ENCODE results near the gene CD46.

CD46 gene

GRCh38 chr1:207831517-207832327, 79.9 kb downstream of the CD46 start:
- no peak for DNase-seq

DNA sequence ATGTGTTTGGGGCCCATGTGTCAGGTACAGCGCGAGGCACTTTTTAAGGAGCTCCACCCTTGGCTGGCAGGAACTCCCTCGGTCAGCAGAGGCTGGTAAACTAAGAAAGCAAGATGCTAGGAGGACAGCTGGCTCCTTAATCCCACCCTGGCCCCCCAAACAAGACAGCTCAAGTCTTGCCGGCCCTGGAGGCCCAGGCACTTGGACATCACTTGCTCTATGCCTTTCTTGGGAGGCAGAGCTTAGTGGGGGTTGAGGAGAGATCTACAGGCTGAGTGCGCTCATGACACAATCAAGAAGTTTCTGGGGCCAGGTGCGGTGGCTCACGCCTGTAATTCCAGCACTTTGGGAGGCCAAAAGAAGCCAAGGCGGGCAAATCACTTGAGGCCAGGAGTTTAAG, 80.9 kb downstream of the CD46 start:
- DNase-seq: no peak

- DNase-seq: no peak
Measured at GRCh38 chr1:207833381-207833780, 81.5 kb downstream of the CD46 start.

GRCh38 chr1:207833956-207834660, 82.3 kb downstream of the CD46 start:
- no peak for DNase-seq

DNA sequence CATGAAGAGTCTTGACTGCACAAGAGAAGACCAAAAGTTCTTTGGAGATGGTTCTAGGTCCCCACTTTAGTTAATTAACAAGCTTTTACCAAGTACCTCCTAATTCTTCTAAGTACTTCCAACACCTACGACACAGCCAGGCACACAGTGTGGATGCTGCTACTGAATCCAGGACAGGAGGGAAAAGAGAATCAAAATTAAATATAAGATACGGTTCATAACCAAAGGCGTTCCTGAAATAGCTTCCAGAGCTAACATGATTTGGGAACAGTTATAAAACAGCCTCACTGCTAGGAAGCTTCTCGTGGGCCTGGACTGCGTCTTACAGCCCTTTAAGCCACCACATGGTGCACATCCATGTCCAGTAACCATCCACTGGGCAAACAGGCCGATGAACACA, 84.1 kb downstream of the CD46 start:
- DNase-seq: no peak

- DNase-seq: no peak
Measured at GRCh38 chr1:207836591-207837347, 84.9 kb downstream of the CD46 start.

- DNase-seq: no peak
Measured at GRCh38 chr1:207837673-207838072, 85.8 kb downstream of the CD46 start.

DNA sequence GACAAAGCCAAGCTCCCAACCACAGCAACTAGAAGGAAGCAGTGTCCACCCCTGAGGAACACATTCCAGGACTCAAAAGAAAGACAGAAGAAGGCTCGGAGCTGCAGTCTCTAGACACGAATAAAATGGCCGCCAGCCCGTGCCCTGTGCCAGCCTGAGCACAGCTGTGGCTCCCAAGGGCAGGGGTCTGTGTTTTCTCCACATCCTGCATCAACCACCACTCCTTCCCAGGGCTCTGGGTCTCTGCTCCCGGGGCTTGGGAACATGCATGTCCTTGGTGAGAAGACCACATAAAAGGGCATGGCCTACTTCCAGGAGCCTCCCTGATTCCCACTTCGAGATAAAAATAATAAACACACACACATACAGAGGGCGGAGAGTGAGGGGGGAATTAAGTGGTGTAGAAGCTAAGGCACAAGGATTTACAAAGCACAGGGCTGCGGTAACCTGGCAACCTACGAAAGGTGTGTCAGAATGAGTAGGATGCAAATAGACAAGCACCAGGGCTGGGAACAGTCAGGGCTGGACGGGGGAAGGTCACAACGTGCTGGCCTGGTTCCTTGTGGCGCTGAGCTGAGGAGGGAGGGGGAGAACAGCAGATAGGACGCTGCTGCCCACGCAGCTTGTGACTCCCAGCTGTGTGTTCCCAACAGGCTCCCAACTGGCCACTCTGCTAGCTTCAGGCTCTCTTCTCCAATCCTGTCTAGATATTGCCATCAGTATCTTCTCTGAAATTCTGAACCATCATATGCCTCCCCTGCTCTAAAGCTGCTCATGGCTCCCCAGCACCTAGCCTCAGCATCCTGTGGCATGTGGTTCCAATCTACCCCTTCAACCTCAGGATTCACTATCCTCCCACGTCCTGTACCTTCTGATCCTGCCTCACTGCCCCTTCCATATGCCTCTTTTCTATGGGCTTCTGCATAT, 86.6 kb downstream of the CD46 start:
- no peak for DNase-seq

- no peak for DNase-seq
Measured at GRCh38 chr1:207839083-207839413, 87.2 kb downstream of the CD46 start.

GRCh38 chr1:207840380-207840779, 88.5 kb downstream of the CD46 start:
- no peak for DNase-seq

DNA sequence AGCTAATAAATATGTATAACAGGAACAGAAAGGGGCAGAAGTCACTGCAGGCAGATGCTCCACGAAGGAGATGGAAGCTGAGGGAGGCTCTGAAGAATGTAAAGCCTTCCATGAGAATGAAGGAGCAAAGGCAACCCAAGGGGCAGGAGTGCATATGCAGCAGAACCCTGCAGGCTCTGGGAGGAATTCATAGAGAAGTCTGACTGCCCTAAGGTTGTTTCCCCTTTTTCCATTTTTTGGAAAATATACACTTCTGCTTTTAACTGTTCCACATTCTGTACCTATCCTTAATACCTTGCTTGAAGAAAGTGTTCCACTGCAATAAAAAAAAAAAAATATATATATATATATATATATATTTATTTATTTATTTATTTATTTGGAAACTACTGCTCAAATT, 89.4 kb downstream of the CD46 start:
- DNase-seq: no peak

GRCh38 chr1:207841901-207842300, 90.0 kb downstream of the CD46 start:
- DNase-seq: no peak

- no peak for DNase-seq
Measured at GRCh38 chr1:207842506-207842905, 90.7 kb downstream of the CD46 start.

- DNase-seq: no peak
Measured at GRCh38 chr1:207844371-207844770, 92.5 kb downstream of the CD46 start.

Data from NCI-H2029 treated with DMSO at 0.1 percent for 48 hours (cell line).